COLO668 (cell line): Measurements from ENCODE around the gene CHCHD5.
"Not testable (repeated sequence)": the region's sequence is repeated elsewhere in the genome, so short reads cannot be mapped to it uniquely, and the experiment has no call there.

Experiments
- DNase-seq: peaks from one replicate; lab custom pipeline; 2025; ENCODE audit not compliant: unreplicated experiment; lab: John Stamatoyannopoulos, UW

The CHCHD5 gene

GRCh38 chr2:112585873-112586464, 1.6 kb downstream of the CHCHD5 start:
- no peak for DNase-seq

DNA sequence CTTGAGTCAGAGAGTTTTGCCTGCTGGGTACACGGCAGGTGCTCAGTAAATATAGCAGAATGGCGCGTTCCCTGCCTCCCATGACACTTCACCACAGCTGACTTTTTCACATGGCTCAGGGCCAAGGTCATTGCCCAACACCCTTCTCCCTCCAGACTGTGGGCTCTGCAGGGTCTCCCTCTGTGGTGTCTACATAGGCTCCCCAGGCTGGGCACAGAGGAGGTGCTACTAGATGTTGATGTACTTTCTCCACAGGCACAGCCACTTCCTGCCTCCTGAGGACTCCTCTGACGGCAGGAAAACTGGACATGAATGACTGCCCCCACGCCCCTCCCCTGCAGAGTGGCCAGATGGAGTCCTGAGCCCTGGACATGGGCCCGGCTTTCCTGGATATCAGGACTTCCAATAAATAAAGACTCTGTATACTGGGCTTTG, 4.2 kb downstream of the CHCHD5 start:
- peak; percentile 43 for DNase-seq

GRCh38 chr2:112591413-112591812, 7.0 kb downstream of the CHCHD5 start:
- DNase-seq = no peak

- DNase-seq = no peak
Measured at GRCh38 chr2:112593736-112594135, 9.3 kb downstream of the CHCHD5 start.

- DNase-seq = no peak
Measured at GRCh38 chr2:112597537-112598322, 13.3 kb downstream of the CHCHD5 start.

DNA sequence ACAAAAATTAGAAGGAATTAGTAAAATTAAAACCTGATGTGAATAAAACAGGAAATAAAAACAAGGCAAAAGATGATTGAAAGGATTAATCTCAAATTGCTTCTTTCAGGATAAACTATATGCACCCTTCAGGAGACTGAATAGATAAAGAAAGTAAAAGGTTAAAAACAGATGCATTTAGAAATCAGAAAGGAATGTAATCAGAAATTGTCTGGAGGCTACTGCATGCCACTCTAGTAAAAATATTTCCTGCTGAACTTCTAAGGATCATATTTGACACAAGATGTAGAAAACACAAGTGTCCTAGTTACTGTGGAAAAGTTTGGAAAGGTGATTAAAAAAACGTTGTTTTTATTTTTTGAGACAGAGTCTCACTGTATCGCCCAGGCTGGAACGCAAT, 16.2 kb downstream of the CHCHD5 start:
- no peak for DNase-seq

DNA sequence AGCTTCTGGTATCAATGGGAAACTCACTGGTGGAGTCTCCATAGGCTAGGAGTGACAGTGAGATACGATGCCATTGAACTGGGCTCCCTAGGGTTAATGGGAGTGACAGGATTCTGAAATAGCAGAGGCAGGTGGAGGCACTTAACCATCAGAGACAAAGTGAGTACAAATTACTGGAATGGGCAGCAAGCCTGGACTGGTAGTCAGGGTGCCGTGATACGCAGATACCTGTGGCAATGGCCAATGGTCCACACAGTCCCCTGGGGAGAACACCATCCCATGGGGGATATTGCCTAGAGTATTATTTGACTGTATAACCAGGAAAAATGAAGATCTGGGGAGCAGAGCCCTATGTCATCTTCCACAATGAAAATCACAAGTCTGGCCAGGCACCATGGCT, 17.3 kb downstream of the CHCHD5 start:
- DNase-seq = no peak

DNA sequence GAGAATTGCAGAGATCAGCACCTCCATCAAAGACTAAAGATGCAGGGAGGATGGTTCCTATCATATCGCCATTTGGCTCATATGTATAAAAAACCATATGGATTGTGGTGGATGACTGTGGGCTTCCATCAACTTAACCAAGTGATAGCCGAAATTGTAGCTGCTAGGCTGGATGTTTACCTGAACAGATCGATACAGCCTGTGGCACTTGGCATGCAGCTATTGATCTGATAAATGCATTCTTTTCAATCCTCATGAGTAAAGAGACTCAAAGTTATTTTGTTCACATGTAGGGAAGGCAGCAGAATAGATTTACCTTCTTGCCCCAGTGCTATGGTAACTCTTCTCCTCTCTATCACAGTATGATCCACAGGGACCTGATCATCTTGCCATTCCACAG, 18.5 kb downstream of the CHCHD5 start:
- DNase-seq = no peak

- DNase-seq = no peak
Measured at GRCh38 chr2:112603731-112604130, 19.3 kb downstream of the CHCHD5 start.

DNA sequence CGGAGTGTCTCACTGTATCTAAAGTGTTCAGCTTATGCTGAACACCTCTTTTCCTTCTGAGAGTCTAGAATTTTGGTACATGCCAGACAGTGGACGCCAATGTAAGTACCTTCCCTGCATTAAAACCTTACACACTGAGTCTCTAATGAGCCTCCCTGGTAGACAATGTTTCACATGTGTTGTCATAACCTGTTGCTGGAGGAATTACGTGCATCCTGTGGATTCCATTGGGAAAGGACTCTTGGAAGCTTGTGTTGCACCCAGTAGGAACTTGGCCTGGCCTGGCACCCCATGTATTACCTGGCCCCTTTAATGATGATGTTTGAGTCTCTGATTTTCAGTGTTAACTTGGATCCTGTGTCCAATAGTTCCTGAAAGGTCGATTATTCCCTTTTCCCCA, 20.5 kb downstream of the CHCHD5 start:
- no peak for DNase-seq

GRCh38 chr2:112605926-112606325, 21.5 kb downstream of the CHCHD5 start:
- DNase-seq = no peak

GRCh38 chr2:112606547-112606946, 22.1 kb downstream of the CHCHD5 start:
- no peak for DNase-seq

GRCh38 chr2:112607680-112608438, 23.4 kb downstream of the CHCHD5 start:
- no peak for DNase-seq

GRCh38 chr2:112609320-112609719, 24.9 kb downstream of the CHCHD5 start:
- not testable (repeated sequence) for DNase-seq

- DNase-seq = not testable (repeated sequence)
Measured at GRCh38 chr2:112612283-112612682, 27.9 kb downstream of the CHCHD5 start.

- DNase-seq = no peak
Measured at GRCh38 chr2:112614201-112614840, 29.9 kb downstream of the CHCHD5 start.

DNA sequence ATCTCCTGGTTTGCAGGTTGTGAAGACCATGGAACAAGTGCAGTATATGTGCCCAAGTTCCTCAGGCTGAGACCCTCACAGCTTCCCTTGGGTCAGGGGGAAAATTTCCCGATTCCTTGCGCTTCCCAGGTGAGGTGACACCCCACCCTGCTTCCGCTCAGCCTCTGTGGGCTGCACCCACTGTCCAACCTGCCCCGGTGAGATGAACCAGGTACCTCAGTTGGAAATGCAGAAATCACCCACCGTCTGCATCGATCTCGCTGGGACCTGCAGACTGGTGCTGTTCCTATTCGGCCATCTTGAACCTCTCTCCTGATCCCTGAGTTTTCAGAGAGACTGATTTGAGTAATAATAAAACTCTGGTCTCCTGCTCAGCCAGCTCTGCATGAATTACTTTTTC, 30.6 kb downstream of the CHCHD5 start:
- DNase-seq = no peak

DNA sequence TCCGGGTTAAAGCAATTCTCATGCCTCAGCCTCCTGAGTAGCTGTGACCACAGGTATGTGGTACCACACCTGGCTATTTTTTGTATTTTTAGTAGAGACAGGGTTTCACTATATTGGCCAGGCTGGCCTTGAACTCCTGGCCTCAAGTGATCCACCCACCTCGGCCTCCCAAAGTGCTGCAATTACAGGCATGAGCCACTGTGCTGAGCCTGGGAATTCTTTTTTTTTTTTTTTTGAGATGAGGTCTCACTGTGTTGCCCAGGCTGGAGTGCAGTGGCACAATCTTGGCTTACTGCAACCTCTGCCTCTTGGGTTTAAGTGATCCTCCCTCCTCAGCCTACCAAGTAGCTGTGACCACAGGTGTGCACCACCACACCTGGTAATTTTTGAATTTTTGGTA, 31.4 kb downstream of the CHCHD5 start:
- DNase-seq = not testable (repeated sequence)

- no peak for DNase-seq
Measured at GRCh38 chr2:112618383-112618782, 34.0 kb downstream of the CHCHD5 start.

DNA sequence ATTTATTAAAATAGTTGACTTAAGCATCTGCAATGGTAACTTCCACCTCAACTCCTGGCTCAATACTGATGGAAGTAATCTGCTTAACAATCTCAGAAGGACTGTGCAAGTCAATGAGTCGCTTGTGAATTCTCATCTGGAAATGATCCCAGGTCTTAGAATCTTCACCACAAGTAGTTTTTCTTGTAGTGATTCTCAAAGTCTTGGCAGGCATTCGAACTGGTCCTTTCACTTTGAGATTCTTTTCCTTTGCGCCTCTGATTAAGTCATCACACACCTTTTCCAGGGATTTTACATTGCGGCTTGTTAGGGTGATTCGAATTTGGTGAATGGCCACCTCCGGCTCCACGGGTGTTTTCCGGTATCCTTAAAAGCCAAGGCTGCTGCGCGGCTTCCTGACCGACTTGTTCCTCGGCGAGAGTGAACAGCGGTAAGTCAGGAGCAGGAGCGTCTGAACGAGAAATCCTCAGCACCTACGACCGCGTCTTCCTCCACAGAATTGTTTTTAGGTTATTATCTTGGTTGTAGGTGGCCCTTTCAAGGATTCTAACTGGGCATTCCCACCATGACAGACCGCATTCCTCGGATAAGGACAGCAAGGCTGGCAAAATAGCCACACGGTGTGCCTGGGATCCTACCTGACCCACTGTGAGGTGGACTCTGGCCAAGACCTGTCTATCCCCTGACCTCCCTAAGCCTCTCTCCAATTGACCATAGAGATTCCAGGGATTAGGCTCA, 37.5 kb downstream of the CHCHD5 start:
- DNase-seq = no peak

GRCh38 chr2:112622528-112622849, 38.1 kb downstream of the CHCHD5 start:
- no peak for DNase-seq
